ENCODE measurements around the gene EGFR.

Gene EGFR

DNA sequence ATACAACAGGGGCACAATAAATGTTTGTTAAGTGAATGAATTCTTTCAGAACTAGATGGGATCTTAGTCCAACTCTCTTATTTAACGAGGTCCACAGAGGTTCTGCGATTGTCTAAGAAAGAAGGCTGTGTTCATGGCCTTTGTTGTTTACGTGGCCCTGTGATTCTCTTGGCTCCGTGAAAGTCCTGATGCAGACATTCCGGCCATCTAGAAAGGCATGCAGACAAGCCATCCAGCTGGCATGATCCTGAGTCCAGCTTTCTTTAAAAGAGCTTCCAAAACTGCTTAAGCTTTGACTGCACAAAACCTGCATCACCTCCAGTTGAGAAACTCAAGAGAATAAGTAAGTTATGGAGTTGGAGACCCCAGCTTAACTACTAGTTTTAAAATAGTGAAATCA lies 26.0 kb downstream of the EGFR start:
- Histone ChIP-seq H3K4me3 (ENCODE audit: low read length) (no peak overlapping the region), H3K9me3 (replicated peaks; ENCODE audit: low read length) (no peaks in the 10 kb centered on the region), H3K9ac (ENCODE audit: low read depth, low read length) (peak overlapping the region; percentile 5), H3K27me3 (ENCODE audit: control insufficient read depth, insufficient read depth, low read length) (no peaks in the 10 kb centered on the region), H3K36me3 (ENCODE audit: insufficient read depth, low read length) (peaks cover 16% of the 10 kb centered on the region), H3K4me1 (ENCODE audit: control insufficient read depth, insufficient read depth, low read length) (peaks cover 45% of the 10 kb centered on the region), H3K4me2 (ENCODE audit: low read length) (peak overlapping the region; percentile 13)

DNA sequence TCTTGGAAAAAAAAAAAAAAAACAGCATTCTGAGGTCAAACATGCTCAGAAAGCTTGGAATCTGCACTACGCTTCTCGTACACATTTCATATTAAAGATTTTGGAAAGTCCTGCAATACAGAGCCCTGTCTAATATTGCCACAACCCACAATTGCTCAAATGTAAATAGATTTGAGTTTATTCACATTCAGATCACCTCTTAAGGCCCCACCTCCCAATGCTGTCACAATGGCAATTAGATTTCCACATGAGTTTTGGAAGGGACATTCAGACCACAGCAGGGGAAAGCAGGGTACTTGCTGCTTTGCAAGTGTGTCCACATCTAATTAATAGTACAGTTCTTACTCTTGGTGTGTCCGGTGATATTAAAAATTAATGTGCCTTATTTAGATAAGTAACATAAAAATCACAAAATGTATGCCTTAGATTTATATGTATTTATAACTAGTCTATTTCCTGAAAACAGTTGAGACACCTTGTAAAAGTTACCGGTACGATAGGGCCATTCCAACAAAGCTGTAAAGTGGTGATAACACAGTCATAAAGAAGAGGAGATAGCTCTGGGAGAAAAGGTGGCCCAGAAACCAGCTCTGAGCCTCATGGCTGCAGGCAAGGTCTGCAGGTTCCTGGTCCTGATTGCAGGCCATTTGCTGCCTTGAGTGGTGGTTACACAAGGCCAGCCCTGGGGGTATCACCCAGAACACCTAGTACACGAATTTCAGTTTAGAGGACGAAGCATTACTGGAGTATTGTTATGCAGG lies 27.9 kb downstream of the EGFR start:
- Histone ChIP-seq H3K4me1 (ENCODE audit: control insufficient read depth, insufficient read depth, low read length) (peaks cover 62% of the 10 kb centered on the region), H3K36me3 (ENCODE audit: insufficient read depth, low read length) (peaks cover 15% of the 10 kb centered on the region), H3K27me3 (ENCODE audit: control insufficient read depth, insufficient read depth, low read length) (no peaks in the 10 kb centered on the region), H3K4me2 (ENCODE audit: low read length) (no peak overlapping the region), H3K9me3 (replicated peaks; ENCODE audit: low read length) (no peaks in the 10 kb centered on the region), H3K4me3 (ENCODE audit: low read length) (no peak overlapping the region), H3K9ac (ENCODE audit: low read depth, low read length) (no peak overlapping the region)

DNA sequence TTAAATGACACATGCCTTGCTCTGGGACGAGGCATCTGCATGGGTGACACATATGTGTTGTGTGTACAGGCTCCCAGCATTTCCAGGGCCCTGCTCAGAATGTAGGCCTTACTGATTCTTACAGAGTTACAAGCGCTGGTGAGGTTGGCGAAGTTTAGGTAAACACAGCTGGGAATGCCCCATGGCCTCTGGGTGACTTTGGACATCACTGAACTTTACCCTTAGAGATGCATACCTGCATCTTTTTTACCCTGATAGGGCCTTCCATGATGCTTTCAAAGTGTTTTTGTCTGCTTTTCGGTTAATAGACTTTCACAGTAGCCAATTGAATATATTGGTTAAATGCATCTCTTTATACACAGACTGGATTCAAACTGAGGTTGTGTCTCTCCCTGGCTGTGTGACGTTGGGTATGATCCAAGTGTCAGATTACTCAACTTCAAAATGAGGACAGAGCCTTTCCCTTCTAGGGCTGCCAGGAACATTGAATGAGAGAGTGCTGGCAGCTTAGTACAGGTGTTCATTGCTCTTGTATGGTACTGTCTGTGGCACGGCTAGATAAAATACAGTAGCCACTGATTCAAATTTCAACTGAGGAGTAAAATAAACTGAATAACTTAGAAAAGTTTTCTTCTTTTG lies 29.5 kb downstream of the EGFR start:
- H3K9me3 ChIP-seq (replicated peaks; ENCODE audit: low read length): no peaks in the 10 kb centered on the region
- H3K4me1 ChIP-seq (ENCODE audit: control insufficient read depth, insufficient read depth, low read length): peaks cover 78% of the 10 kb centered on the region
- no peaks in the 10 kb centered on the region for H3K27me3 ChIP-seq (ENCODE audit: control insufficient read depth, insufficient read depth, low read length)
- H3K4me2 ChIP-seq (ENCODE audit: low read length): no peak overlapping the region
- H3K4me3 ChIP-seq (ENCODE audit: low read length): no peak overlapping the region
- H3K36me3 ChIP-seq (ENCODE audit: insufficient read depth, low read length): peaks cover 18% of the 10 kb centered on the region
- H3K9ac ChIP-seq (ENCODE audit: low read depth, low read length): peak overlapping the region; percentile 3

DNA sequence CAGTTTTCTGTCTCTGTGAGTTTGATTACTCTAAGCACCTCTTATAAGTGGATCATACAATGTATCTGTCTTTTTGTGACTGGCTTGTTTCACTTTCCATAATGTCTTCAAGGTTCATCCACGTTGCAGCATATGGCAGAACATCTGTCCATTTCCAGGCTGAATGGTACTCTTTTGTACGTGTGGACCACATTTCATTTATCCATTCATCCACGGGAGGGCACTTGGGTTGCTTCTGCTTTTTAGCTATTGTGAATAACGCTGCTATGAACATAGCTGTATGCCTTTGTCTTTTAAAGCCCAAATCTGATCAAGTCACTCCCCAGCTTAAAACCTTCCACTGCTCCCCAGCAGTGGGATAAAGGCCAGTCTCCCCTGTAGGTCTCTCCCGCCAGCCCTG lies 31.5 kb downstream of the EGFR start:
- Histone ChIP-seq H3K9me3 (replicated peaks; ENCODE audit: low read length) (no peaks in the 10 kb centered on the region), H3K4me2 (ENCODE audit: low read length) (no peak overlapping the region), H3K36me3 (ENCODE audit: insufficient read depth, low read length) (peaks cover 15% of the 10 kb centered on the region), H3K4me1 (ENCODE audit: control insufficient read depth, insufficient read depth, low read length) (peaks cover 83% of the 10 kb centered on the region), H3K27me3 (ENCODE audit: control insufficient read depth, insufficient read depth, low read length) (no peaks in the 10 kb centered on the region), H3K9ac (ENCODE audit: low read depth, low read length) (no peak overlapping the region), H3K4me3 (ENCODE audit: low read length) (no peak overlapping the region)

DNA sequence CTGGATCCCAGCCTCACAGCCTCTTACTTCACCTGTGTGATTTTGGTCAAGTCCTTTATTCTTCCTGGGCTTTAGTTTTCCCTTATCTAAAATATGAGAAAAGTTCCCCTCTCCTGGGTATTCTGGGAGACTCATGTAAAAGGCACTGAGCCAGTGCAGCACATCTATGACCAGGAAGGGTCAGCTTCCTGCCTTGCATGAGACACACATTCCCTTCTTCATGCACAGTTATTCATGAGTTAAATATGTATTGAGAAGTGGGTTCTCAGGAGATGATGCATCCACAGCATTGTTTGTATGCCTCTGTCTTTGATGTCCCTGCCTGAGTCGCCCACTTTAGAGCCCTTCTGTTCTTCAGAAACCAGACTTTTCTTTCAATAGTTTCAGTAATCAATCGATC lies 33.3 kb downstream of the EGFR start:
- Histone ChIP-seq H3K4me2 (ENCODE audit: low read length) (peak overlapping the region; percentile 35), H3K4me3 (ENCODE audit: low read length) (no peak overlapping the region), H3K9me3 (replicated peaks; ENCODE audit: low read length) (no peaks in the 10 kb centered on the region), H3K36me3 (ENCODE audit: insufficient read depth, low read length) (peaks cover 16% of the 10 kb centered on the region), H3K9ac (ENCODE audit: low read depth, low read length) (peak overlapping the region; percentile 75), H3K27me3 (ENCODE audit: control insufficient read depth, insufficient read depth, low read length) (no peaks in the 10 kb centered on the region), H3K4me1 (ENCODE audit: control insufficient read depth, insufficient read depth, low read length) (peaks cover 85% of the 10 kb centered on the region)

DNA sequence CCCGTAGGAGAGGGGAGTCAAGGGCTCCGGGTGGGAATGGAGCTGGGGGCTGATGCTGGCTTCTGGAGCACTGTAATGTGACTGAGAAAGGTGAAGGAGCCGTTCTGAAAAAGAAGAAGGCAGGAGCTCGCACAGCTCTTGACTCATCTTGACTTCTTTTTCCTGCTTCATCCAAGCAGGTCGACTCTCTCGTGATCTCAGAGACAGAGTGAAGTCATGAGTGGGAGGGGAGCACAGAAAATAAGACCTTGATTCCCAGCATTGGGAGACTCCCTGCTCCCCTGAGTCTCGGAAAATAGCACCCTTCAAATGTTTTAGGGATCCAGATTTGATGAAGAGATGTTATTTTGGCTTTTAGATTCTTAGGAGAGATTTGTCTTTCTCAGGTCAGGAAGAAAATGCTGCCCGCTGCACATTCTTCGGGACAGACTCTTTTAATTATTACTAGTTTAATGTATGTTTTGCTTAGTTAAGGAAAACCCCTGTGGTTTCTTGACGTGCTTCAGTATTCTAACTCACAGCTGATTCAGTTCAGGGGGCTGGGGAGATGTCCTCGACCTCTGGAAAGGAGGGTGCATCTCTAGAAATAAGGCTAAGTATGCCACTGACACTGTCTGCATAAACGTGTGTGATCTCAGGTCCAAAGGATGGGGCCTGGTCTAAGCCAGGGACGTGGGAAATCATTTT lies 34.1 kb downstream of the EGFR start:
- Histone ChIP-seq H3K36me3 (ENCODE audit: insufficient read depth, low read length) (peaks cover 16% of the 10 kb centered on the region), H3K4me1 (ENCODE audit: control insufficient read depth, insufficient read depth, low read length) (peaks cover 86% of the 10 kb centered on the region), H3K4me2 (ENCODE audit: low read length) (peak overlapping the region; percentile 35), H3K9me3 (replicated peaks; ENCODE audit: low read length) (no peaks in the 10 kb centered on the region), H3K4me3 (ENCODE audit: low read length) (no peak overlapping the region), H3K9ac (ENCODE audit: low read depth, low read length) (peak overlapping the region; percentile 75), H3K27me3 (ENCODE audit: control insufficient read depth, insufficient read depth, low read length) (no peaks in the 10 kb centered on the region)

DNA sequence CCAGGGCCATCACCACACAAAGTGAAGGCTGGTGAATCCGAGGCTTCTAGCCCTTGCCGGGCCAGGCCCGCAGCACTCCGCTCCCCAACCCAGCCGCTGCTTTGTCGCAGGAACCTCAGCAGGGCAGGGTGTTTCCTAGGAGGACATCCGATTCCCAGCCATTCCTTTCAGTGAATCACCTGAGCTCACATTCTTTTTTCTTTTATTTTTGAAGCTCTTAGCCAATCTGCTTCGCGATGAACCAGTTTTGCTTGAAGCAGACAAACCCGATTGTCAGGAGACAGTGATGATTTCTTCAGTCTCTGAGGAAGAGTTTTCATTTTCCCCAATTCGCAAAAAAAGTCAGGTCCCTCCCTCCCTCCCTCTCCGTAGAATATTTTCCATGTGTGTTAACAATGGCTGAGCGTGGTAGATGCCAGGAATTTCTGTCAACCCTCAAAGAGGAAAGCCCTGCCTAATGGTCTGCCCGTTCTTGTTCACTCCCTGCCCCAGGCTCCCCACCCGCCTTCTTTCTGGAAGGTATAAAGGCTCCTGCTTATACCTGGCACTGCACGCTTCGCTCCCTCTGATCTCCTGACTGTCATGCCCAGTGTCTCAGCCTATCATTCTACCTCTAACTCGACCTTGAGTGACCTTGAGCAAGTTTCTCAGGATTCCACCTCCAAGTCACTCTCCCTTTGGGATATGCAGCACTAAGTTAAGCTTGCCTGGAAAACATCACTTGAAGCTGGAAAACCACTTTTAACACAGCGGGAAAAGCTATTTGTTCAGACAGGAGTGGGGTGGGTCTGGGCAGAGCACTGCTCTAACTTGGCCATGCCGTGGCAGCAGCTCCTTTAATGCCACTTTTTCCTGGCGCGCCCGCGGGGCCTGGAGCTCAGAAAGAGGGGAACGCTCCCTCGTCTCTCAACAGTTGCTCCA lies 35.1 kb downstream of the EGFR start:
- Histone ChIP-seq H3K9ac (ENCODE audit: low read depth, low read length) (peak overlapping the region; percentile 75), H3K9me3 (replicated peaks; ENCODE audit: low read length) (no peaks in the 10 kb centered on the region), H3K4me2 (ENCODE audit: low read length) (no peak overlapping the region), H3K36me3 (ENCODE audit: insufficient read depth, low read length) (peaks cover 16% of the 10 kb centered on the region), H3K27me3 (ENCODE audit: control insufficient read depth, insufficient read depth, low read length) (no peaks in the 10 kb centered on the region), H3K4me3 (ENCODE audit: low read length) (no peak overlapping the region), H3K4me1 (ENCODE audit: control insufficient read depth, insufficient read depth, low read length) (peaks cover 77% of the 10 kb centered on the region)

DNA sequence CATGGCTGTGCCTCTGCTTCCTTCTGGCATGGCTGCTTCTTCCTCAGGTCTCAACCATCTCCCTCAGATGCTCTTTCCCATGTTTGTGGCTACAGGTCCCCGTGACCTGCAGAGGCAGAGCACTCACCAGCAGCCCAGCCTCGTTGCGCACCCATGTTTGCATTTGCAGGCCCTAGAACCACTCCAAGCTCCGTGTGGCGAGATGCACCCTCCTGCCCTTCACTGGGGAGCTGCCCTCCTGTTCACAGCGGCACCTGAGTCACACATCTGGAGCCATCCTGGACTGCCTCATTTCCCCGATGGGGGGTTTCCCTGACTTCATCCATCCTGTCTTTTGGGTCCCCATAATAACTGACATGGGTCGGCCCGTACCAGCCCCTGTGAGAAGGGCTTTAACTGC lies 35.9 kb downstream of the EGFR start:
- Histone ChIP-seq H3K36me3 (ENCODE audit: insufficient read depth, low read length) (peaks cover 16% of the 10 kb centered on the region), H3K4me1 (ENCODE audit: control insufficient read depth, insufficient read depth, low read length) (peaks cover 86% of the 10 kb centered on the region), H3K4me2 (ENCODE audit: low read length) (no peak overlapping the region), H3K9me3 (replicated peaks; ENCODE audit: low read length) (no peaks in the 10 kb centered on the region), H3K9ac (ENCODE audit: low read depth, low read length) (peak overlapping the region; percentile 5), H3K4me3 (ENCODE audit: low read length) (no peak overlapping the region), H3K27me3 (ENCODE audit: control insufficient read depth, insufficient read depth, low read length) (no peaks in the 10 kb centered on the region)

DNA sequence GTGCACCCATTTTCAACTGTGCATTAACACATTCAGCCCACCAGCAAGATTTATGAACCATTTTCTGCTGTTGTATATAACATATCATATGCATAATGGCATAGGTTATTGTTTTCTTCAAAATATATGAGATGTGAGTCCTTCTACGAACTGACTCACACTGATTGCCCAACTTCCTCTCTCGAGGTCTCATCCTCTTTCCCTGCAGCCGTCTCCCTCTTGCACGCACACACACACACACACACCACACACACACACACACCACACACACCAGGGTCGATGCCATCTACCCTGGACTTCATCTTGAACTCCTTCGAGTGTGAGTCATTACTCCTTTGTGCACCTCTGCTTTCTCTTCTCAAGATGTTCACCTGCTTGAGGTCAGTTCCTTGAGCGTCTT lies 36.7 kb downstream of the EGFR start:
- Histone ChIP-seq H3K4me3 (ENCODE audit: low read length) (no peak overlapping the region), H3K27me3 (ENCODE audit: control insufficient read depth, insufficient read depth, low read length) (no peaks in the 10 kb centered on the region), H3K4me1 (ENCODE audit: control insufficient read depth, insufficient read depth, low read length) (peaks cover 89% of the 10 kb centered on the region), H3K4me2 (ENCODE audit: low read length) (peak overlapping the region; percentile 29), H3K36me3 (ENCODE audit: insufficient read depth, low read length) (peaks cover 16% of the 10 kb centered on the region), H3K9me3 (replicated peaks; ENCODE audit: low read length) (no peaks in the 10 kb centered on the region), H3K9ac (ENCODE audit: low read depth, low read length) (peak overlapping the region; percentile 57)

DNA sequence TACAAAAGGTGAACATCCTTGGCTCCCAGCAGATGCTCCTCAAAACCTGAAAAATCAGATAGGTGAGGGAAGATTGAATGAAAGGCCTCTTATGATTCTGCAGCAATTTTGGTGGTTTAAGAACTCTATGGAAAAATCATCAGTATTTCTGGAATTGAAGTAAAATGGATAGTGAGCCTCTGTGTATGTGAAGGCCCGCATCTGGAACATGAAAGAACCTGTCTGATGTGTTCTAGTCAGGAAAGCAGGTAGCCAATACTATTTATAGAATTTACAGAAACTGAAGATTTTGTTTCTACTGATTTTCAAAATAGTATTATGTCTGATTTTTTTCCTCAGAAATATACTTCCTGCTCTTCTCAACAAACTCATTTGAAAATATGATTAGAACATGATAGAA lies 37.3 kb downstream of the EGFR start:
- H3K4me2 ChIP-seq (ENCODE audit: low read length): peak overlapping the region; percentile 53
- peaks cover 16% of the 10 kb centered on the region for H3K36me3 ChIP-seq (ENCODE audit: insufficient read depth, low read length)
- H3K9ac ChIP-seq (ENCODE audit: low read depth, low read length): peak overlapping the region; percentile 57
- H3K27me3 ChIP-seq (ENCODE audit: control insufficient read depth, insufficient read depth, low read length): no peaks in the 10 kb centered on the region
- no peak overlapping the region for H3K4me3 ChIP-seq (ENCODE audit: low read length)
- peaks cover 89% of the 10 kb centered on the region for H3K4me1 ChIP-seq (ENCODE audit: control insufficient read depth, insufficient read depth, low read length)
- H3K9me3 ChIP-seq (replicated peaks; ENCODE audit: low read length): no peaks in the 10 kb centered on the region

All from skeletal muscle satellite cell (primary cell).